Skeletal muscle tissue (tissue), 4 donors: ENCODE measurements around the gene BRINP1. TPM values are rescaled to one million over a fixed set of nuclear protein-coding genes. Genes with fewer than 3 reads are reported as not detected.

Source experiments
- H3K27ac ChIP-seq: one replicate; pipeline ENCODE4 v1.7.0; 2013; ENCODE audit warnings: mild to moderate bottlenecking, low read depth, low read length, inconsistent platforms
- H3K27me3 ChIP-seq, 3 donors: one replicate each; pipeline ENCODE4 v1.7.0; 2013; ENCODE audit warnings: low read length in 3 of 3; ENCODE audit not compliant: control insufficient read depth in 3 of 3, insufficient read depth in 3 of 3
- H3K36me3 ChIP-seq, 3 donors: one replicate each; pipeline ENCODE4 v1.7.0; 2013; ENCODE audit warnings: low read length in 3 of 3; ENCODE audit not compliant: control insufficient read depth in 3 of 3, insufficient read depth in 3 of 3
- H3K4me1 ChIP-seq, 3 donors: one replicate each; pipeline ENCODE4 v1.7.0; 2013; ENCODE audit warnings: low read length in 3 of 3, mild to moderate bottlenecking in 3 of 3; ENCODE audit not compliant: control insufficient read depth in 3 of 3, insufficient read depth in 3 of 3
- H3K4me3 ChIP-seq, 3 donors: one replicate each; pipeline ENCODE4 v1.7.0; 2013; ENCODE audit warnings: low read length in 3 of 3
- H3K9ac ChIP-seq, 3 donors: one replicate each; pipeline ENCODE4 v1.7.0; 2013; ENCODE audit warnings: low read length in 3 of 3, mild to moderate bottlenecking in 3 of 3, moderate library complexity in 2 of 3, low read depth in 1 of 3
- H3K9me3 ChIP-seq, 3 donors: one replicate each; pipeline ENCODE4 v1.7.0; 2013; ENCODE audit warnings: low read length in 3 of 3; ENCODE audit not compliant: control insufficient read depth in 3 of 3
- total RNA-seq: library from RNA; depleted of rRNA; stranded (reverse); fragments of >200 nt; gene quantifications from one replicate; pipeline ENCODE4 v1.2.3, GENCODE V29; 2014
- donor health status: Osteomylitis.

Gene BRINP1
- total RNA-seq, 1 donor from 2014 or later, result under 0.01 TPM

GRCh38 chr9:119343059-119343990, 25.9 kb downstream of the BRINP1 start:
- H3K4me3 ChIP-seq, result no peak overlapping the region
- H3K9me3 ChIP-seq, result no peaks in the 10 kb centered on the region
- H3K27ac ChIP-seq, result no peak overlapping the region
- no peak overlapping the region for H3K9ac ChIP-seq
- H3K4me1 ChIP-seq, result no peaks in the 10 kb centered on the region
- no peaks in the 10 kb centered on the region for H3K36me3 ChIP-seq
- H3K27me3 ChIP-seq, result peaks cover 0 to 3% (median 0%) of the 10 kb centered on the region in 3 donors

- H3K9me3 ChIP-seq, result no peaks in the 10 kb centered on the region
- H3K27ac ChIP-seq, result no peak overlapping the region
- no peaks in the 10 kb centered on the region for H3K36me3 ChIP-seq
- H3K4me1 ChIP-seq, result no peaks in the 10 kb centered on the region
- H3K9ac ChIP-seq, result no peak overlapping the region
- H3K27me3 ChIP-seq, result peaks cover 0 to 3% (median 0%) of the 10 kb centered on the region in 3 donors
- no peak overlapping the region for H3K4me3 ChIP-seq
These were observed 30.2 kb downstream of the BRINP1 start for GRCh38 chr9:119339056-119339455.

- H3K36me3 ChIP-seq, result no peaks in the 10 kb centered on the region
- no peak overlapping the region for H3K9ac ChIP-seq
- H3K27me3 ChIP-seq, result no peaks in the 10 kb centered on the region
- H3K4me1 ChIP-seq, result no peaks in the 10 kb centered on the region
- H3K4me3 ChIP-seq, result no peak overlapping the region
- no peaks in the 10 kb centered on the region for H3K9me3 ChIP-seq
- H3K27ac ChIP-seq, result no peak overlapping the region
These were observed 31.7 kb downstream of the BRINP1 start for GRCh38 chr9:119337573-119337972.

GRCh38 chr9:119334745-119335144, 34.5 kb downstream of the BRINP1 start:
- Histone ChIP-seq H3K4me1 (no peaks in the 10 kb centered on the region), H3K4me3 (no peak overlapping the region), H3K27me3 (no peaks in the 10 kb centered on the region), H3K27ac (no peak overlapping the region), H3K9me3 (no peaks in the 10 kb centered on the region), H3K9ac (no peak overlapping the region), H3K36me3 (no peaks in the 10 kb centered on the region)

DNA sequence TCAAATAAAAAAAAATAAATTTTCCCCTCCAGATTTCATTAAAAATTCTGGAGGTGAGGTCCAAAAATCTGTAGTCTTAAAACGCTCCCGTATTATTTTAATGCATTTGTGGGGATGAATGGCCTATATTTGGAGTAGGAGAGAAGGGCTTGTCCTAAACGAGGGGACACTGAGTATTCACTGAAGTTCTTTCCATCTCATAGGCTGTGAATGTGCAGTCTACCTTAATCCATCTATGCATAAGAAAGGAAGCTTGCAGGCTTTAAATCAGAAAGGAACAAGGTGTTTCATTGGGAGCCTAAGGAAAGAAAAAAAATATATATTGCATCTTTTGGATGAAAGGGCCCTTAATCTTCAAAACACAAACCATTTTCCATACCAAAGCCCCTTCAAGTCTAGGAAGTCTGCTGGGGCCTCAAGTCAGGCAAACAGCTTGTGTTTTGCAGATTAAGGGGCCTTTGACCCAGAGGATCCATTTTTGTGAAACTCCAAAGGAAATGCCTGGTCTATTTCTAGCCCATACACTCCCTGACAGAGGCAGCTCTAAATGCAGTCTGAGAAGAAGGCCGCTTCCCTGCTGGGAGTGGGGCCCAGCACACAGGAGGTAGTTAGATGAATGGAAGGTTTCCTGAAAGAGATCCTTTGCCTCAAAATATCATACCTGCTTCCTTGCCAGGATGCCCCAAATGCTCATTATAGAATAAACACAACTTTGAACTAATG, 35.6 kb downstream of the BRINP1 start:
- no peaks in the 10 kb centered on the region for H3K4me1 ChIP-seq
- H3K4me3 ChIP-seq, result no peak overlapping the region
- H3K9ac ChIP-seq, result no peak overlapping the region
- H3K36me3 ChIP-seq, result no peaks in the 10 kb centered on the region
- no peaks in the 10 kb centered on the region for H3K27me3 ChIP-seq
- H3K9me3 ChIP-seq, result no peaks in the 10 kb centered on the region
- no peak overlapping the region for H3K27ac ChIP-seq

DNA sequence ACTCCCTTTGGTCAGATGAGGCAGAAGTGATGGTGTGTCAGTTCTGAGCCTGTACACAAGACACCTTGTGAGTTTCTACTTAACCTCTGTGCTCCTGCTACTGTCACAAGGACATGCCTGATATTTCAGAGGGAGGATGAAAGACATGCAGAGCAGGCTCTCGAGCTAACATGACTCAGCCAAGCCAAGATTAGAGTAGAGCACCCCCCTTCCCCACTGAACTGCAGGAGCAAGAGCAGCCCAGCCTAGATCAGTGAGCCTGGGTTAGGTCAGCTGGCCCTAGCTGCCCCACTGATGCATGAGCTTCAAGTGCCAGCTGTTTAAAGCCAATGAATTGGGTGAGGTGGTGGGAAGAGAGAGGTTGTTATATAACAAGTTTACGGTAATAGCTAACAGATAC, 36.7 kb downstream of the BRINP1 start:
- Histone ChIP-seq H3K4me3 (no peak overlapping the region), H3K9ac (no peak overlapping the region), H3K27ac (no peak overlapping the region), H3K4me1 (no peaks in the 10 kb centered on the region), H3K9me3 (no peaks in the 10 kb centered on the region), H3K27me3 (no peaks in the 10 kb centered on the region), H3K36me3 (no peaks in the 10 kb centered on the region)

- no peak overlapping the region for H3K27ac ChIP-seq
- H3K27me3 ChIP-seq, result no peaks in the 10 kb centered on the region
- H3K9me3 ChIP-seq, result no peaks in the 10 kb centered on the region
These were observed 47.1 kb downstream of the BRINP1 start for GRCh38 chr9:119322184-119322583.

GRCh38 chr9:119318371-119318770, 50.9 kb downstream of the BRINP1 start:
- no peaks in the 10 kb centered on the region for H3K4me1 ChIP-seq
- H3K36me3 ChIP-seq, result no peaks in the 10 kb centered on the region
- H3K9ac ChIP-seq, result no peak overlapping the region
- H3K27me3 ChIP-seq, result no peaks in the 10 kb centered on the region
- H3K4me3 ChIP-seq, result no peak overlapping the region
- H3K9me3 ChIP-seq, result no peaks in the 10 kb centered on the region
- H3K27ac ChIP-seq, result no peak overlapping the region

More at GRCh38 chr9:119322184-119322583, 47.1 kb downstream of the BRINP1 start:
- Histone ChIP-seq H3K4me3 (no peak overlapping the region), H3K4me1 (no peaks in the 10 kb centered on the region), H3K36me3 (no peaks in the 10 kb centered on the region), H3K9ac (no peak overlapping the region)

GRCh38 chr9:119313846-119314245, 55.4 kb downstream of the BRINP1 start:
- no peaks in the 10 kb centered on the region for H3K36me3 ChIP-seq
- no peaks in the 10 kb centered on the region for H3K27me3 ChIP-seq
- H3K4me3 ChIP-seq, result no peak overlapping the region
- no peak overlapping the region for H3K9ac ChIP-seq
- no peak overlapping the region for H3K27ac ChIP-seq
- no peaks in the 10 kb centered on the region for H3K9me3 ChIP-seq
- H3K4me1 ChIP-seq, result no peaks in the 10 kb centered on the region

DNA sequence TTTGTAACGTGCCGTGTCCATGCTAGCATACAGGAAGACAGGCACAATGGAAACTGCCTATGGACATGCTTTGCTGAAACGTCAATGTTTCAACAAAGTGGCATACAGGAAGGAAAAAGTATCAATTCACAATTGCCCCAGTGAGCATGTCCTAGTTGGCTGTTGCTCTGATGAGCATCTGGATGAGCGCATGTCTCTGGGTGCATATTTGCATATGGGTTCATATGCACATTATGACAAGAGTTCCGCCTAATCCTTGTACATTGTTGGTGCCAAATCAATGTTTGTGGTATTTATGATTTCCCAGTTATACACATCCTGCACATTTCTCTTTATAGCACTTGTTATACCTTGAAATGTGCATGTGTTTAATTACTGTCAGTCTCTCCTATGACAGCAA, 58.5 kb downstream of the BRINP1 start:
- Histone ChIP-seq H3K36me3 (no peaks in the 10 kb centered on the region), H3K9ac (no peak overlapping the region), H3K27me3 (no peaks in the 10 kb centered on the region), H3K4me1 (no peaks in the 10 kb centered on the region), H3K27ac (no peak overlapping the region), H3K9me3 (no peaks in the 10 kb centered on the region), H3K4me3 (no peak overlapping the region)
